HepG2 (cell line): ENCODE results near the gene RHCE. TPM values are rescaled to one million over a fixed set of nuclear protein-coding genes. Genes with fewer than 3 reads are reported as not detected.

ENCODE experiments used
- FLYWCH1 ChIP-seq: sonication (generic); formaldehyde crosslinking; IDR thresholded peaks from 2 replicates; pipeline ENCODE4 v1.8.1; 2023; ENCODE audit warnings: mild to moderate bottlenecking, missing genetic modification reagents
- GTF3A ChIP-seq: sonication (generic); formaldehyde crosslinking; conservative IDR thresholded peaks from 2 replicates; pipeline ENCODE4 v1.4.0; 2020; ENCODE audit warnings: mild to moderate bottlenecking, missing genetic modification reagents
- ISX ChIP-seq: sonication (generic); formaldehyde crosslinking; conservative IDR thresholded peaks from 2 replicates; pipeline ENCODE4 v1.5.0; 2020; ENCODE audit warnings: missing genetic modification reagents
- MIER3 ChIP-seq: IDR thresholded peaks from 2 replicates; pipeline ENCODE4 v1.6.1; 2016; ENCODE audit warnings: missing compliant biosample characterization, borderline replicate concordance
- NFATC3 ChIP-seq: sonication (generic); formaldehyde crosslinking; IDR thresholded peaks from 2 replicates; pipeline ENCODE4 v1.5.1; 2020; ENCODE audit warnings: mild to moderate bottlenecking, missing genetic modification reagents
- NPAS2 ChIP-seq: sonication (generic); formaldehyde crosslinking; IDR thresholded peaks from 2 replicates; pipeline ENCODE4 v1.8.0; 2022; ENCODE audit warnings: mild to moderate bottlenecking, missing genetic modification reagents, borderline replicate concordance
- PHB2 ChIP-seq: fragments of 450-650 bp; IDR thresholded peaks from 2 replicates; pipeline ENCODE4 v1.6.1; 2018; ENCODE audit not compliant: partially characterized antibody
- ZFAT ChIP-seq: sonication (generic); formaldehyde crosslinking; conservative IDR thresholded peaks from 2 replicates; pipeline ENCODE4 v1.8.1; 2023; ENCODE audit warnings: missing genetic modification reagents, inconsistent platforms
- ZFP1 ChIP-seq: IDR thresholded peaks from 2 replicates; pipeline ENCODE4 v1.6.1; 2016
- ZFP90 ChIP-seq: sonication (generic); formaldehyde crosslinking; IDR thresholded peaks from 2 replicates; pipeline ENCODE4 v1.8.0; 2022; ENCODE audit warnings: missing genetic modification reagents, mild to moderate bottlenecking, inconsistent platforms, borderline replicate concordance
- ZMYM4 ChIP-seq: sonication (generic); formaldehyde crosslinking; IDR thresholded peaks from 2 replicates; pipeline ENCODE4 v1.8.1; 2023; ENCODE audit warnings: mild to moderate bottlenecking, missing genetic modification reagents
- ZNF510 ChIP-seq: sonication (generic); formaldehyde crosslinking; IDR thresholded peaks from 2 replicates; pipeline ENCODE4 v1.4.0; 2020; ENCODE audit warnings: low read depth, mild to moderate bottlenecking, missing genetic modification reagents
- ZNF556 ChIP-seq: sonication (generic); formaldehyde crosslinking; IDR thresholded peaks from 2 replicates; pipeline ENCODE4 v1.4.0; 2020; ENCODE audit warnings: mild to moderate bottlenecking, missing genetic modification reagents, borderline replicate concordance
- polyA plus RNA-seq, 8 experiments: library from polyadenylated mRNA; depleted of rRNA in 3 of 8; stranded (reverse) in 7 of 8; unstranded in 1 of 8; fragments of >200 nt; fragmentation: Illumina TruSeq in 4 of 8; extraction: Trizol in 4 of 8; gene quantifications; 2 replicates each; pipeline versions ENCODE4 v1.2.1 to v1.2.3, GENCODE V29; 2011 to 2016; ENCODE audit warnings: low read depth in 4 of 8, missing spikeins in 1 of 8, mixed read lengths in 1 of 8; ENCODE audit not compliant: insufficient read depth in 1 of 8
- total RNA-seq, 5 experiments: library from RNA; depleted of rRNA; stranded (reverse); fragments of >200 nt; fragmentation: Illumina TruSeq; extraction: Trizol; gene quantifications; 2 replicates each; pipeline ENCODE4 v1.2.3, GENCODE V29; 2016; ENCODE audit warnings: low read depth in 1 of 5
- TF ChIP-seq, protein P1 (sequence below): sonication (generic); formaldehyde crosslinking; IDR thresholded peaks from 2 replicates; pipeline ENCODE4 v1.4.0; 2020; ENCODE audit warnings: mild to moderate bottlenecking, missing genetic modification reagents
- TF ChIP-seq, protein P2 (sequence below): sonication (generic); IDR thresholded peaks from 2 replicates; pipeline ENCODE4 v1.6.1; 2016; ENCODE audit warnings: low read depth, borderline replicate concordance
- TF ChIP-seq, protein P3 (sequence below): sonication (generic); formaldehyde crosslinking; IDR thresholded peaks from 2 replicates; pipeline ENCODE4 v1.4.0; 2020; ENCODE audit warnings: mild to moderate bottlenecking, missing genetic modification reagents
- TF ChIP-seq, protein P4 (sequence below): sonication (generic); formaldehyde crosslinking; IDR thresholded peaks from 2 replicates; pipeline ENCODE4 v1.8.0; 2022; ENCODE audit warnings: missing genetic modification reagents, mild to moderate bottlenecking, borderline replicate concordance

RHCE gene
- total and polyA plus RNA-seq, 2 of the 13 experiments (the other 11 are each of a cell fraction or from before 2014, with no cell fraction given), result 0.30 TPM; not detected in 1

DNA sequence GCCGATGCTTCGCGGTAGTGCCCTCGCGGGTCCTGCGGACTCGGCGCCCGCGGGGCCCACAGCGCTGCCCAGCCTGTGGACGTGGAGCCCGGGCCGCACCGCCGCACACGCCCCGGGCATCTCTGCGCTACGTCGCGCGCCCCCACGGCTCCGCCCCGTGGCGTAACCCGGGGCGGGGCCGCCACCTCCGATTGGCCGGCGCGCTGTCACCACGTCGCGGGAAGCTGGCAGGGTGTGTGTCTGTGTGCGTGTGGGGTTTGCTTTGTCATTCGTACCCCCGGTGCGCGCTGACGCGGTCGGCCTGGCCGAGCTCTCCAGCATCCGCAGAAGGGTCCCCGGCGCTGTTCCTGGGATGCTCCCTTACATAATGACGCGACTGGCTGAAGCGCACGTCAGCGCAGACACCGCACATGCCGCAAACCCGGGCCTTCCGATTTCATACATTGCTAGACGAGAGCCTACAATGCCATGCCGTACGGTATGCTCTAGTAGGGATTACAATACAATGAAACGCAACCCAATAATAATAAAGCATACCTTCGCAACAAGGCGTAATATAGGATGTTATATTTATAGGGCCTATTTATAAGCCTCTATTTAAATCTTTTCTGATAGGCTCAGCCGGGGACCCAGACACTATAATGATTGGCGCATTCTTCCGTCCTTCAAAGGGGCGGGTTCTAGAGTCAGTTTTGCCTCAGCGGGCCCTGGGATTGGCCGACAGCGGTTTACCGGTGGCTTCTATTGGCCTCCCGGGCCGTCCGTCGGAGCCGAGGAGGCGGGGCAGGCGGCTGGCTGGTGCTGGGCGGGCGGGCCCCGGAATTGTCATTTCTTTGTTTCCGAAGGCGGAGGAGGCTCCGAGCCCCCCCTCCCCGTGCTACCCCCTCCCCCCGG lies 9.7 kb upstream of the RHCE start, which contains the start of gene MACO1 (continued):
- TF ChIP-seq, protein P1, sequence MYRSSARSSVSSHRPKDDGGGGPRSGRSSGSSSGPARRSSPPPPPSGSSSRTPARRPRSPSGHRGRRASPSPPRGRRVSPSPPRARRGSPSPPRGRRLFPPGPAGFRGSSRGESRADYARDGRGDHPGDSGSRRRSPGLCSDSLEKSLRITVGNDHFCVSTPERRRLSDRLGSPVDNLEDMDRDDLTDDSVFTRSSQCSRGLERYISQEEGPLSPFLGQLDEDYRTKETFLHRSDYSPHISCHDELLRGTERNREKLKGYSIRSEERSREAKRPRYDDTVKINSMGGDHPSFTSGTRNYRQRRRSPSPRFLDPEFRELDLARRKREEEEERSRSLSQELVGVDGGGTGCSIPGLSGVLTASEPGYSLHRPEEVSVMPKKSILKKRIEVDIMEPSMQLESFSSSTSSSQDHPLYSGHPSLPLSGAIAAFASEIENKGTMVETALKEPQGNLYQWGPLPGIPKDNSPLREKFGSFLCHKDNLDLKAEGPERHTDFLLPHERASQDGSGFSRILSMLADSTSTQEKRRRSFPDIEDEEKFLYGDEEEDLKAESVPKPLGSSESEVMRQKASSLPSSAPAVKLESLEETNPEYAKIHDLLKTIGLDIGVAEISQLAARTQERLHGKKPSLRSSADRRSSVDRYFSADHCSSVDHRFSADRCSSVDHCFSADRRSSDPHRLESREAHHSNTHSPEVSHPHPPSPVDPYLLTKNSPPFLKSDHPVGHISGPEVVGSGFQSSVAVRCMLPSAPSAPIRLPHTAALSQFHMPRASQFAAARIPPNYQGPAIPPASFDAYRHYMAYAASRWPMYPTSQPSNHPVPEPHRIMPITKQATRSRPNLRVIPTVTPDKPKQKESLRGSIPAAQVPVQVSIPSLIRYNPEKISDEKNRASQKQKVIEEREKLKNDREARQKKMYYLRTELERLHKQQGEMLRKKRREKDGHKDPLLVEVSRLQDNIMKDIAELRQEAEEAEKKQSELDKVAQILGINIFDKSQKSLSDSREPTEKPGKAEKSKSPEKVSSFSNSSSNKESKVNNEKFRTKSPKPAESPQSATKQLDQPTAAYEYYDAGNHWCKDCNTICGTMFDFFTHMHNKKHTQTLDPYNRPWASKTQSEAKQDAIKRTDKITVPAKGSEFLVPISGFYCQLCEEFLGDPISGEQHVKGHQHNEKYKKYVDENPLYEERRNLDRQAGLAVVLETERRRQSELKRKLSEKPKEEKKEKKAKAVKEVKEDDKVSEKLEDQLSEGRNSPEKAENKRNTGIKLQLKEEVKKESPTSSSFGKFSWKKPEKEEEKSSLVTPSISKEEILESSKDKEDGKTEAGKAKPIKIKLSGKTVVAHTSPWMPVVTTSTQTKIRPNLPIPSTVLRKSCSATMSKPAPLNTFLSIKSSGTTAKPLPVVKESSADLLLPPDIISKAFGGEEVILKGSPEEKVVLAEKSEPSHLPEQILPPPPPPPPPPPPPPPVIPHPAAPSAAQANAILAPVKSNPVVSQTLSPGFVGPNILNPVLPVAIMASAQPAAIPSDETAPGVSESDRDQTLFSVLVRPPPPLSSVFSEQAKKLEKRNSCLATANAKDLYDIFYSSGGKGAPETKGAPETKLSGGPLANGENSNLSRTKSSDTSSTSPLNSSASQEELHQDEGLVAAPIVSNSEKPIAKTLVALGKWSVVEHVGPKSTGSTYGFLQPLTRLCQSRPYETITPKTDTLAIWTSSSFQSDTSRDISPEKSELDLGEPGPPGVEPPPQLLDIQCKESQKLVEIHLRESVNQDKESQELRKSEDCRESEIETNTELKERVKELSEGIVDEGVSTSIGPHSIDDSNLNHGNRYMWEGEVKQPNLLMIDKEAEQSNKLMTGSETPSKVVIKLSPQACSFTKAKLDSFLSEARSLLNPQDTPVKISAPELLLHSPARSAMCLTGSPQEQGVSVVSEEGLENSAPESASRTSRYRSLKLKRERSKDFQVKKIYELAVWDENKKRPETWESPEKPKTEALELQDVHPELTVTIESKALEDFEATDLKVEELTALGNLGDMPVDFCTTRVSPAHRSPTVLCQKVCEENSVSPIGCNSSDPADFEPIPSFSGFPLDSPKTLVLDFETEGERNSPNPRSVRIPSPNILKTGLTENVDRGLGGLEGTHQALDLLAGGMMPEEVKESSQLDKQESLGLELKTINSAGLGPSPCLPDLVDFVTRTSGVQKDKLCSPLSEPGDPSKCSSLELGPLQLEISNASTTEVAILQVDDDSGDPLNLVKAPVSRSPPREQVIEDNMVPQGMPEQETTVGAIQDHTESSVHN (CRISPR knock-in tag), result no peak
- TF ChIP-seq ZFAT (CRISPR knock-in tag) (no peak), ISX (CRISPR knock-in tag) (no peak), FLYWCH1 (CRISPR knock-in tag) (no peak), GTF3A (CRISPR knock-in tag) (no peak), MIER3 (no peak), ZNF556 (CRISPR knock-in tag) (0 out of 2 replicates have a peak, but pooled peaks have one; percentile 14), ZNF510 (no peak), NPAS2 (CRISPR knock-in tag) (no peak), ZMYM4 (CRISPR knock-in tag) (0 out of 2 replicates have a peak, but pooled peaks have one; percentile 33), NFATC3 (CRISPR knock-in tag) (no peak), PHB2 (no peak), ZFP90 (CRISPR knock-in tag) (peak; percentile 20; the same call in 1 of the 2 replicates), ZFP1 (no peak)
- TF ChIP-seq, protein P2, sequence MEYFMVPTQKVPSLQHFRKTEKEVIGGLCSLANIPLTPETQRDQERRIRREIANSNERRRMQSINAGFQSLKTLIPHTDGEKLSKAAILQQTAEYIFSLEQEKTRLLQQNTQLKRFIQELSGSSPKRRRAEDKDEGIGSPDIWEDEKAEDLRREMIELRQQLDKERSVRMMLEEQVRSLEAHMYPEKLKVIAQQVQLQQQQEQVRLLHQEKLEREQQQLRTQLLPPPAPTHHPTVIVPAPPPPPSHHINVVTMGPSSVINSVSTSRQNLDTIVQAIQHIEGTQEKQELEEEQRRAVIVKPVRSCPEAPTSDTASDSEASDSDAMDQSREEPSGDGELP, result no peak
- TF ChIP-seq, protein P3, sequence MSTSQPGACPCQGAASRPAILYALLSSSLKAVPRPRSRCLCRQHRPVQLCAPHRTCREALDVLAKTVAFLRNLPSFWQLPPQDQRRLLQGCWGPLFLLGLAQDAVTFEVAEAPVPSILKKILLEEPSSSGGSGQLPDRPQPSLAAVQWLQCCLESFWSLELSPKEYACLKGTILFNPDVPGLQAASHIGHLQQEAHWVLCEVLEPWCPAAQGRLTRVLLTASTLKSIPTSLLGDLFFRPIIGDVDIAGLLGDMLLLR (CRISPR knock-in tag), result peak; percentile 65; the same call in 1 of the 2 replicates
- TF ChIP-seq, protein P4, sequence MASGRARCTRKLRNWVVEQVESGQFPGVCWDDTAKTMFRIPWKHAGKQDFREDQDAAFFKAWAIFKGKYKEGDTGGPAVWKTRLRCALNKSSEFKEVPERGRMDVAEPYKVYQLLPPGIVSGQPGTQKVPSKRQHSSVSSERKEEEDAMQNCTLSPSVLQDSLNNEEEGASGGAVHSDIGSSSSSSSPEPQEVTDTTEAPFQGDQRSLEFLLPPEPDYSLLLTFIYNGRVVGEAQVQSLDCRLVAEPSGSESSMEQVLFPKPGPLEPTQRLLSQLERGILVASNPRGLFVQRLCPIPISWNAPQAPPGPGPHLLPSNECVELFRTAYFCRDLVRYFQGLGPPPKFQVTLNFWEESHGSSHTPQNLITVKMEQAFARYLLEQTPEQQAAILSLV (CRISPR knock-in tag), result no peak
